DND-41 (cell line): ENCODE results near the gene SSR4.

ENCODE experiments used
- ATAC-seq: fragments of 200-7000 bp; cut with Tn5 transposase; 3 replicates; pipeline ENCODE4 v1.9.1; 2021; ENCODE audit warnings: low read depth; ENCODE audit not compliant: insufficient read depth
- DNase-seq: peaks from one replicate; pipeline ENCODE4 v3.0.0-alpha.2; 2020
- H2AFZ ChIP-seq: 2 replicates; pipeline ENCODE4 v1.6.0; 2012; ENCODE audit warnings: low read depth, low read length
- H3K27ac ChIP-seq: 2 replicates; pipeline ENCODE4 v1.5.1; 2012; ENCODE audit warnings: low read length, inconsistent platforms
- H3K27me3 ChIP-seq: fragments of 200-600 bp; sonication (generic); 2 replicates; pipeline ENCODE4 v1.6.0; 2012; ENCODE audit warnings: low read length, mild to moderate bottlenecking, inconsistent platforms; ENCODE audit not compliant: insufficient read depth, poor library complexity
- H3K36me3 ChIP-seq: 2 replicates; pipeline ENCODE4 v1.5.1; 2012; ENCODE audit warnings: low read length, inconsistent platforms; ENCODE audit not compliant: insufficient read depth
- H3K4me1 ChIP-seq: 2 replicates; pipeline ENCODE4 v1.5.1; 2012; ENCODE audit warnings: mild to moderate bottlenecking, low read length; ENCODE audit not compliant: insufficient read depth
- H3K4me2 ChIP-seq: 2 replicates; pipeline ENCODE4 v1.6.0; 2012; ENCODE audit warnings: mild to moderate bottlenecking, moderate library complexity, low read length, inconsistent platforms; ENCODE audit not compliant: insufficient read depth
- H3K4me3 ChIP-seq, 2 experiments: fragments of 200-600 bp in 1 of 2; shearing (Covaris generic) in 1 of 2; 2 replicates each; pipeline ENCODE4 v1.5.1; 2012 to 2016; ENCODE audit warnings: inconsistent platforms in 2 of 2, low read length in 2 of 2, mild to moderate bottlenecking in 2 of 2, low read depth in 1 of 2, moderate library complexity in 1 of 2
- H3K79me2 ChIP-seq: 2 replicates; pipeline ENCODE4 v1.6.0; 2012; ENCODE audit warnings: low read length, inconsistent platforms; ENCODE audit not compliant: insufficient read depth
- H3K9ac ChIP-seq: 2 replicates; pipeline ENCODE4 v1.6.0; 2012; ENCODE audit warnings: low read depth, mild to moderate bottlenecking, inconsistent platforms, low read length, moderate library complexity
- H3K9me3 ChIP-seq: 2 replicates; pipeline ENCODE4 v1.5.1; 2012; ENCODE audit warnings: low read length, moderate library complexity, mild to moderate bottlenecking, inconsistent platforms; ENCODE audit not compliant: insufficient read depth, severe bottlenecking
- H4K20me1 ChIP-seq: 2 replicates; pipeline ENCODE4 v1.6.0; 2012; ENCODE audit warnings: low read length; ENCODE audit not compliant: insufficient read depth
- EZH2 ChIP-seq: IDR thresholded peaks from 3 replicates; pipeline ENCODE4 v1.6.1; 2012; ENCODE audit warnings: borderline replicate concordance, low read depth, mild to moderate bottlenecking, moderate library complexity, low read length, inconsistent platforms; ENCODE audit not compliant: severe bottlenecking
- TF ChIP-seq, protein P1 (sequence below): IDR thresholded peaks from 2 replicates; pipeline ENCODE4 v1.5.1; 2012; ENCODE audit warnings: borderline replicate concordance, low read length, moderate library complexity, mild to moderate bottlenecking; ENCODE audit not compliant: poor library complexity, severe bottlenecking; ENCODE audit errors: extremely low read depth

SSR4 gene

GRCh38 chrX:153799326-153799725 is 4.9 kb downstream of the SSR4 start:
- H3K9me3 ChIP-seq, result no peaks in the 10 kb centered on the region
- H3K4me1 ChIP-seq, result peaks cover 17% of the 10 kb centered on the region
- no peak overlapping the region for H3K27ac ChIP-seq

GRCh38 chrX:153800177-153800722 is 5.8 kb downstream of the SSR4 start:
- Histone ChIP-seq H3K79me2 (peaks cover 16% of the 10 kb centered on the region), H3K9me3 (no peaks in the 10 kb centered on the region), H2AFZ (no peak overlapping the region), H3K36me3 (peaks cover 35% of the 10 kb centered on the region), H3K27me3 (no peaks in the 10 kb centered on the region), H3K4me2 (no peak overlapping the region), H3K4me1 (peaks cover 16% of the 10 kb centered on the region), H3K9ac (no peak overlapping the region), H4K20me1 (peaks cover 19% of the 10 kb centered on the region; the same call in 1 of the 2 replicates), H3K27ac (no peak overlapping the region), H3K4me3 (no peak overlapping the region)
- no peak for TF ChIP-seq EZH2
- TF ChIP-seq, protein P1, sequence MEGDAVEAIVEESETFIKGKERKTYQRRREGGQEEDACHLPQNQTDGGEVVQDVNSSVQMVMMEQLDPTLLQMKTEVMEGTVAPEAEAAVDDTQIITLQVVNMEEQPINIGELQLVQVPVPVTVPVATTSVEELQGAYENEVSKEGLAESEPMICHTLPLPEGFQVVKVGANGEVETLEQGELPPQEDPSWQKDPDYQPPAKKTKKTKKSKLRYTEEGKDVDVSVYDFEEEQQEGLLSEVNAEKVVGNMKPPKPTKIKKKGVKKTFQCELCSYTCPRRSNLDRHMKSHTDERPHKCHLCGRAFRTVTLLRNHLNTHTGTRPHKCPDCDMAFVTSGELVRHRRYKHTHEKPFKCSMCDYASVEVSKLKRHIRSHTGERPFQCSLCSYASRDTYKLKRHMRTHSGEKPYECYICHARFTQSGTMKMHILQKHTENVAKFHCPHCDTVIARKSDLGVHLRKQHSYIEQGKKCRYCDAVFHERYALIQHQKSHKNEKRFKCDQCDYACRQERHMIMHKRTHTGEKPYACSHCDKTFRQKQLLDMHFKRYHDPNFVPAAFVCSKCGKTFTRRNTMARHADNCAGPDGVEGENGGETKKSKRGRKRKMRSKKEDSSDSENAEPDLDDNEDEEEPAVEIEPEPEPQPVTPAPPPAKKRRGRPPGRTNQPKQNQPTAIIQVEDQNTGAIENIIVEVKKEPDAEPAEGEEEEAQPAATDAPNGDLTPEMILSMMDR, result no peak
- ATAC-seq, result peak; percentile 35; the same call in 2 of the 3 replicates
- DNase-seq, result no peak

More at GRCh38 chrX:153799326-153799725, 4.9 kb downstream of the SSR4 start:
- Histone ChIP-seq H3K9ac (no peak overlapping the region), H3K36me3 (peaks cover 35% of the 10 kb centered on the region), H3K79me2 (peaks cover 24% of the 10 kb centered on the region), H3K4me2 (no peak overlapping the region), H3K27me3 (no peaks in the 10 kb centered on the region), H4K20me1 (peaks cover 19% of the 10 kb centered on the region; the same call in 1 of the 2 replicates), H2AFZ (no peak overlapping the region), H3K4me3 (no peak overlapping the region)
- DNase-seq (no peak), ATAC-seq (no peak)
- no peak for TF ChIP-seq EZH2
- TF ChIP-seq, protein P1, result no peak

- Histone ChIP-seq H3K27me3 (no peaks in the 10 kb centered on the region), H3K4me2 (no peak overlapping the region), H3K9me3 (no peaks in the 10 kb centered on the region), H3K9ac (no peak overlapping the region), H3K4me1 (peaks cover 11% of the 10 kb centered on the region), H3K79me2 (peaks cover 11% of the 10 kb centered on the region), H3K27ac (no peak overlapping the region), H2AFZ (no peak overlapping the region), H4K20me1 (peaks cover 16% of the 10 kb centered on the region; the same call in 1 of the 2 replicates), H3K36me3 (peaks cover 31% of the 10 kb centered on the region), H3K4me3 (no peak overlapping the region)
- peak; percentile 13; the same call in 1 of the 3 replicates for ATAC-seq
- no peak for DNase-seq
- TF ChIP-seq, protein P1, result no peak
- TF ChIP-seq EZH2, result no peak
These were observed 6.3 kb downstream of the SSR4 start for GRCh38 chrX:153800746-153801145.
